ENCODE data around the gene ATP6V0E2.

Gene ATP6V0E2

DNA sequence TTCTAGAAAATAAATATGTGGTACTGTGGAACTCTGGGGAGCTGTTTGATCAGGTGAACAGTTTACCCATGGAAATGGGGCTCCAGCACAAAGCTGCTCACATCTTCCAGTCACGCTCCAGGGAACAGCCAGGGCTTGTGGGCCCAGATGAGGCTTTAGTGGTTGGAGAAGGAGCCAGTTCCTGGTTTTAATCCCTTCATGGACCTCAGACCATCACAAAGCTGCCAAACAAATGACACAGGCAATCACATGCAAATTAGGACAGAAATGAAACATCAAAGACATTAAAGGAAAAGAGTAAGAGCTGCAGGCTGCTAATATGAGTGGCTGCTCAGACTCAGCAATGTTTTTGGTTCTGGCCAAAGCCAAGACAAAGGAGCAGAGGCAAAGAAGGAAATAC, 2.2 kb upstream of the ATP6V0E2 start:
- Histone ChIP-seq H3F3A (ENCODE audit: control insufficient read depth, insufficient read depth) (peaks cover 10% of the 10 kb centered on the region; the same call in 1 of the 2 replicates), H3K79me2 (ENCODE audit: control insufficient read depth, low read length) (peaks cover 21% of the 10 kb centered on the region), H3K27ac (ENCODE audit: low read depth, low read length) (peak overlapping the region; percentile 36), H3K4me1 (ENCODE audit: control insufficient read depth, low read length) (peaks cover 47% of the 10 kb centered on the region), H3K9me2 (replicated peaks; ENCODE audit: control insufficient read depth, low read length) (no peaks in the 10 kb centered on the region), H3K4me2 (ENCODE audit: low read length) (peak overlapping the region; percentile 74), H3K36me3 (ENCODE audit: control insufficient read depth, low read length) (peaks cover 9% of the 10 kb centered on the region), H3K4me3 (ENCODE audit: low read length) (peak overlapping the region; percentile 86; the same call in 1 of the 2 replicates), H3K27me3 (ENCODE audit: control insufficient read depth, low read length) (no peaks in the 10 kb centered on the region), H3K9me3 (ENCODE audit: control insufficient read depth, insufficient read depth, low read length) (no peaks in the 10 kb centered on the region), H4K20me1 (ENCODE audit: control insufficient read depth, insufficient read depth, low read depth, low read length) (peaks cover 2% of the 10 kb centered on the region; the same call in 1 of the 2 replicates)
- TF ChIP-seq EZH2phosphoT487 (IDR thresholded peaks at IDR 0.05; ENCODE audit: borderline replicate concordance, low read length) (no peak), CTCF (IDR thresholded peaks at IDR 0.05; ENCODE audit: low read depth, low read length, poor library complexity, severe bottlenecking) (no peak)

- TF ChIP-seq CTCF (IDR thresholded peaks at IDR 0.05; ENCODE audit: low read depth, low read length, poor library complexity, severe bottlenecking) (peak; percentile 28), EZH2phosphoT487 (IDR thresholded peaks at IDR 0.05; ENCODE audit: borderline replicate concordance, low read length) (no peak)
- Histone ChIP-seq H3K4me2 (ENCODE audit: low read length) (peak overlapping the region; percentile 74), H3K79me2 (ENCODE audit: control insufficient read depth, low read length) (peaks cover 21% of the 10 kb centered on the region)
Observed at GRCh38 chr7:149872419-149873073, 1.2 kb upstream of the ATP6V0E2 start.

GRCh38 chr7:149873970-149874643, 338 bp downstream of the ATP6V0E2 start:
- H3K79me2 ChIP-seq (ENCODE audit: control insufficient read depth, low read length) = peaks cover 21% of the 10 kb centered on the region
- TF ChIP-seq CTCF (IDR thresholded peaks at IDR 0.05; ENCODE audit: low read depth, low read length, poor library complexity, severe bottlenecking) = peak; percentile 20
- TF ChIP-seq EZH2phosphoT487 (IDR thresholded peaks at IDR 0.05; ENCODE audit: borderline replicate concordance, low read length) = no peak
- peaks cover 2% of the 10 kb centered on the region; the same call in 1 of the 2 replicates for H4K20me1 ChIP-seq (ENCODE audit: control insufficient read depth, insufficient read depth, low read depth, low read length)
- peak overlapping the region; percentile 86 for H3K4me3 ChIP-seq (ENCODE audit: low read length)
- no peak overlapping the region for H3K27ac ChIP-seq (ENCODE audit: low read depth, low read length)
- H3K36me3 ChIP-seq (ENCODE audit: control insufficient read depth, low read length) = peaks cover 9% of the 10 kb centered on the region
- no peaks in the 10 kb centered on the region for H3K27me3 ChIP-seq (ENCODE audit: control insufficient read depth, low read length)
- H3K9me3 ChIP-seq (ENCODE audit: control insufficient read depth, insufficient read depth, low read length) = no peaks in the 10 kb centered on the region
- peak overlapping the region; percentile 74 for H3K4me2 ChIP-seq (ENCODE audit: low read length)
- H3K4me1 ChIP-seq (ENCODE audit: control insufficient read depth, low read length) = peaks cover 40% of the 10 kb centered on the region
- no peaks in the 10 kb centered on the region for H3K9me2 ChIP-seq (replicated peaks; ENCODE audit: control insufficient read depth, low read length)
- peaks cover 10% of the 10 kb centered on the region; the same call in 1 of the 2 replicates for H3F3A ChIP-seq (ENCODE audit: control insufficient read depth, insufficient read depth)

More at GRCh38 chr7:149872419-149873073, 1.2 kb upstream of the ATP6V0E2 start:
- Histone ChIP-seq H3F3A (ENCODE audit: control insufficient read depth, insufficient read depth) (peaks cover 10% of the 10 kb centered on the region; the same call in 1 of the 2 replicates), H3K27ac (ENCODE audit: low read depth, low read length) (peak overlapping the region; percentile 27), H3K4me3 (ENCODE audit: low read length) (peak overlapping the region; percentile 86), H3K9me3 (ENCODE audit: control insufficient read depth, insufficient read depth, low read length) (no peaks in the 10 kb centered on the region), H4K20me1 (ENCODE audit: control insufficient read depth, insufficient read depth, low read depth, low read length) (peaks cover 2% of the 10 kb centered on the region; the same call in 1 of the 2 replicates), H3K9me2 (replicated peaks; ENCODE audit: control insufficient read depth, low read length) (no peaks in the 10 kb centered on the region), H3K4me1 (ENCODE audit: control insufficient read depth, low read length) (peaks cover 42% of the 10 kb centered on the region), H3K27me3 (ENCODE audit: control insufficient read depth, low read length) (no peaks in the 10 kb centered on the region), H3K36me3 (ENCODE audit: control insufficient read depth, low read length) (peaks cover 9% of the 10 kb centered on the region)

Measured in DOHH2 (cell line).